GM21423 (cell line): ENCODE data around the gene KRTCAP2.
"Not testable (repeated sequence)": the region's sequence is repeated elsewhere in the genome, so short reads cannot be mapped to it uniquely, and the experiment has no call there.

Experiments used
- ATAC-seq: cut with Tn5 transposase; IDR thresholded peaks from one replicate; pipeline ENCODE4 v1.9.1; 2021; ENCODE audit warnings: mild to moderate bottlenecking, moderate library complexity; ENCODE audit not compliant: unreplicated experiment

The KRTCAP2 gene

DNA sequence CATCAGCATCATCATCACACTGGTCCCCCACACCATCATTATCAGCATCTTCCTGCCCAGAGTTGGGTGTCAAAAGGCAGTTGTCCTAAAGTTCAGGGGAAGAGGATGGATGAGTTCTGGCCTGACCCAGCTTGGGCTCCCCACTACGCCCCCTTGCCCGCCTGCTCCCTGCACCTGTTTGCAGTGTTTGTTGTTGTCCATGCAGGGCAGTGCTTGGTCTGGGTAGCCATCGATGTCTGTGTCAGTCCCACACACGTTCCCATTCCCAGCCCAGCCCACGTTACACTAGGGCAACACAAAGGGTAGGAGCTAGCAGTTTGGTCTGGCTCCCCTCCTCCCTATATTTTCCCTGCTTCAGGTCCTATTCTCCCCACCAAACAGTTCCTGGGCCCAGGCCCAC is 27.8 kb upstream of the KRTCAP2 start:
- no peak for ATAC-seq

DNA sequence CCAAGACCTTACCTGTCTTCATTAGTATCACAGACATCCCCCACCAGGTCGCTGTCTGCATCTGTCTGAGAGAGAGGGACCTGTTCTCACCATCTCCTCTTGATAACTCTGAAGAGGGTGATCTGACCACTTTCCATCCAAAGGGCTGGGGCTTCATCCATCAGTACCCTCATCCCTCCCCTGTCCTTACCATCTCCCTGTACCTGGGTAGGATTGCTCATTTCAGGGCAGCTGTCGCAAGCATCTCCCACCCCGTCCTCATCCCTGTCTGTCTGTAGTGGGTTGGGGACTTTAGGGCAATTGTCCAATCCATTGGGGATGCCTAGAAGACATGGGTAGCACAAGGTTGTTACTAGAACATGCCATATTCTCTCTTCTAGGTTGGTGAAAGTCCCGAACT is 26.7 kb upstream of the KRTCAP2 start:
- ATAC-seq: no peak

DNA sequence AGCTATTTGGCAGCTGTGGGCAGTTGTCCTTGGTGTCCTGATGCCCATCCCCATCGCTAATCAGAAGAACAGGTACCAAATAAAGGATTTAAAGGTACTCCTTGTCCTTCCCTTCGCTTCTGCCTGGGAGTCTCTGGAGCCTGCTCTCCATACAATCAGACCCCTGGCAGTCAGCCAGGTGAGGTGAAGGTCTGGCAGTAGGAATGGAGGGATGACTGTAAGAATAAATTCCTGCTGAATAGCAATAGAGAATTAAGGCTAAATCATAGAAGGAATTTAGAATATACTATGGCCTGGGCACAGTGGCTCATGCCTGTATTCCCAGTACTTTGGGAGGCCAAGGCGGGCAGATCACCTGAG is 25.4 kb upstream of the KRTCAP2 start:
- ATAC-seq: no peak

DNA sequence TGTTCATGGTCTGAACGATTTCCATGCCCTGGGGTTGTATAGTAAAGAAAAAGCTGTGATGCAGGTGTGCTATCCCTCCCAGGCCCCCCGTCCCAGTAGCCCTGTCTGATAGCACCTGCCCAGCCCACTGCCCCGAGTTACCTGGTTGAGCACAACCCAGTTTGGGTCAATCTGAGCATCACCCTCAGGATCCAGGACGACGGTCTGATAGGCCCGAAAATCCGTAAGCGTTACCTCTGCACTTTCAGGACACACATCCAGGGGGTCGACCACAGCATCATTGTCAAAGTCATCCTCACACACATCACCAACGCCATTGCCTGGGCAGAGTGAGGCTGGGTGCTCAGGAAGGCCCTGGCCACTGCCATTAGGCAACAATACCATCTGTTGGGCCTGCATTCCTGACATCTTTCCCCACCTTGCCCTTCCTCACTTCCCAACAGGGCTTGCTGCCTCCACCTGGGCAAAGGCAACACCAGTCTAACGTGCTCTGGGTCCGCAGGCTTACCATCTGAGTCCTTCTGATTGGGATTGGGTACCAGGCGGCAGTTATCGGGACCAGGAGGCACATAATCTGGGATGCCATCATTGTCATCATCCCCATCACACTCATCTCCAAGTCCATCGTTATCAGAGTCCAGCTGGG is 24.9 kb upstream of the KRTCAP2 start:
- no peak for ATAC-seq

DNA sequence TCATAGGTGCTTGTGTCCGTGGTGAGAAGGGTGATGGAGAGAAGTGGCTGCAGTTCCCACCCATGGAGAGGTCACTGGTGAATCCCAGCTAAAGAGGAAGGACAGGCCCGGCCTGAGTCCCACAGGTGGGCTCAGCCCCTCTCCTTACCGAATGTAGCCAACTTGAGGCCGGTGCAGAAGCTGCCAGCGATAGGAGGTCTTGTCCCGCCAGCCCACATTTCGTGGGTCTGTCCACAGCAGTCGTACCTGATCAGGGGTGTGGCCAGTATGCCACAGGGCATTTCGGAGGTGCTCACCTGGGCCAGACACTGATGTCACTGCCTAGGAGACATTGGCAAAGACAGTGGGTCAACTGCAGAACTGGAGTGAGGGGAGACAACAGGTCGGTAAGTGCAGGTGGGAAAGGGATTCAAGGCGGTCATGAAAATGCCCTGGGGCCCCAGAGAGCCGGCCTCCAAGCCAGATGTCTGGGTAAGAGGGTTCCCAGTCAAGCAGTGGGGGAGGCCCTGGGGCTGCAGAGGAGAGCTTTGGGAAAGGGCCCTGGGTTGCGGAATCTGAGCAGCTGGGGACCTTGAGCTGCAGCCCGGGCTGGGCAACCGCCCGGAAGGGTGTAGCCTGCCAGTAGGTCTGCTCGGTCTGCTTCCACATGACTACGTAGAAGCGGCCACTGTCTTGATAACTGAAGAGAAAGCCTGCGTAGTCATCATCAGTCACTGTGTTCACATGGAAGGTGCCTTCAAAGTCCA is 24.0 kb upstream of the KRTCAP2 start:
- ATAC-seq: no peak

DNA sequence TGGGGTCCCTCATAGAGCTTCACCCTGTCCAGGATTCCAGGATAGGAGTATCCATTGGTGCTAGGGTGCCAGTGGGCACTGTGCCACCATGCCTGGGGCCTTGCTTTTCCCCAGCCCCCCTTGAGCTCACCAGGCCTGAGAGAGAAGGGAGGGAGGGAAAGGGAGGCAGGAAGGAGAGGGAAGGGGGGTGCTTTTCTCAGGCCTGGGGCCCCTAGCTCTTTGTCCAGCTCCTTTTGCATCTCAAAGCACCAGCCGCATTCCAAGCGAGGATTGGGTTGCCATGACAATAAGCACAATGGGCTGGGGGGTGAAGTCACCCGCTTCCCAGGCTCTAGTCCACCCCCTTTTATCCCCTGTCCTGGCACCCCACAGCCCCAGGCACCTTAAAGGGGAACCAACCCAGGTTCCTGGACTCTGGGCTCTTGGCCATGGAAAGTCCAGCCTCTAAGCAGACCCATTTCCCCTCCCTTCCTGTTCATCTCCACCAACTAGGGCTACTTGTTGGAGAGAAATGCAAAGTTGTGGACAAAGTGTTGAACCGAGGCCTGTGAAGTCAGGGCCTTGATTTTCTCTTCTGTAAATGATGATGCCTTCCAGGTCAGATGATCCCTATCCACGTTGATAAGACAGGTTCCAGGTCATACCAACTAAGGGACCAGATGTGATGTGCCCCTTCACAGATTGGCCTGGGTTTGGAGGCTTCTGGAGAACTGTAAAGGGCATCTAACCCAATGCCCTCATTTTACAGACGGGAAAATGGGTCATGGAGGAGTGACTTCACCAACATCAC is 23.2 kb upstream of the KRTCAP2 start:
- ATAC-seq: no peak

DNA sequence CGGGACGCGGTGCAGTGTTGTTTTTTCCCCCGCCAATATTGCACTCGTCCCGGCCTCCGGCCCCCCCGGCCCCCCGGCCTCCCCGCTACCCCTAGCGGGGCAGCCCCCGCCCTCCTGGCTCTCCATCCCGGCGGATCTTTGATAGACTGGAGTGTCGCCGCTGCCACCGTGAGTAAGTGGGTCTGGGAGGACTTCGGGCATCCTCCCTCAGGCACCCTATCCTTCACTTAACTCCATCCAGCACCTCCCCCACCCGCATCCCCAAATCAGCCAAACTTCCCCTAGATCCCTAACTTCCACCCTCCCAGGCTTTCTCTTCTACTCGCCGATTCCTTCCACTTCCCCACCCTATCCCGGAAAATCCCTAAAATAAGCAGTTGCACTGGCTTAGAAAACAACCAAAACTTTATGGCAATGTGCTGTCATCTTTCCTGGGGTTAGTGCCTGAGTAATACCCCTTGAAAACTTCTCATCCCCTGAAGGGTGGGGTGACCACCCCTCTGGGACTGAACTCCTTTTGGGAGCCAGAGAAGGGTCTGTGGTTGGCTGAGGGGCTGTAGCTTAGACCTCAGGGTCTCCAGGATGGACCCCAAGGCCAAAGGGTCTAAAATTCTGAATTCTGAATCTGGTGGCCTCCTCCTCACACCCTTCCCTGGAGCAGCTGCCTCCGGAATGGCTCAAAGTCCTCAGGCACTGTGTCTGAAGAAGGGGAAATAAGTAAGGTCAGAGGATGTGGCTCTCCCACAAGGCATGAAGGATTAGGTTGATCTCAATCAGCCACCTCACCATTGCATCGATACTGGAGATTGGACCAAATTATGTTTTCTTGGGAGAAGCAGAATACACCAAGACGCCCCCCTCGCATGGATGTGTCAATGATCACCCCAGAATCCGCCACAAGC is 22.3 kb upstream of the KRTCAP2 start:
- ATAC-seq: no peak

DNA sequence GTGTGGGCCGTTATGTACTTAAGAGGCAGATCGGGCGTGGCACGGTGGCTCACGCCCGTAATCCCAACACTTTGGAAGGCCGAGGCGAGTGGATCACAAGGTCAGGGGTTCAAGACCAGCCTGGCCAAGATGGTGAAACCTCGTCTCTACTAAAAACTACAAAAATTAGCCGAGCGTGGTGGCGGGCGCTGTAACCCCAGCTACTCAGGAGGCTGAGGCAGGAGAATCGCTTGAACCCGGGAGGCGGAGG is 20.8 kb upstream of the KRTCAP2 start:
- not testable (repeated sequence) for ATAC-seq

DNA sequence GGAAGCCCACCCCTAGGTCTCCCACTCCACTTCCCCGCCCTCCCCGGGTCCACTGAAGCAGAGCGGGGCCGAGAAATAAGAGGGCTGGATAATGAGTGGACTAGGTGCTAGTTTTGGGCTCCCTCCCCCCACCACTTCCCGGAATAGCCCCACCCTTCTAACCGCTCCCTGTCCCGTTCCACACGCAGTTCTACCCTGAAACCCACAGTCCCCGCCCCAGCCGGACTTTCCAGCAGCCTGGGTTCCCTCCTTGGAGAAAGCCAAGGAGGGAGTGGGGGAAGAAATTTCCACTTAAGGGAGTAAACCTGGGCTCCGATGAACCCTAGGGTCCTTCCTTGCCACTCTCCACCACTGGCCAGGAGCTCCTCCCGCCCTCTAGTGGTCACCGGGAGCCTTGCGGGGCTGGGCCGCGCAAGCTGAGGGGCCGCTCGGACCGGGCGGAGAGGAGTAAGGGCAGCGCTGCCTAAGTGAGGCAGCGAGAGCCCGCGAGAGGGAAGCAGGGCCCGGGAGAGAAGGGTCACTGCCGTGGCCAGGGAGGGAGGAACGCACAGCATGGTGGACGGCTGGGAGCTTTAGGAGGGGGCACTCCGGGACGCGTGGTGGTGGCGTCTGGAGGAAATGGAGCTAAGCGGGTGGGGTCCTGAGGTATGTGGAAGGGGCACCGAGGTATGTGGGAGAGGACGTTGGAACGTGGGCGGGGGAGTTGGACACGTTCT is 20.3 kb upstream of the KRTCAP2 start:
- peak; percentile 65 for ATAC-seq

DNA sequence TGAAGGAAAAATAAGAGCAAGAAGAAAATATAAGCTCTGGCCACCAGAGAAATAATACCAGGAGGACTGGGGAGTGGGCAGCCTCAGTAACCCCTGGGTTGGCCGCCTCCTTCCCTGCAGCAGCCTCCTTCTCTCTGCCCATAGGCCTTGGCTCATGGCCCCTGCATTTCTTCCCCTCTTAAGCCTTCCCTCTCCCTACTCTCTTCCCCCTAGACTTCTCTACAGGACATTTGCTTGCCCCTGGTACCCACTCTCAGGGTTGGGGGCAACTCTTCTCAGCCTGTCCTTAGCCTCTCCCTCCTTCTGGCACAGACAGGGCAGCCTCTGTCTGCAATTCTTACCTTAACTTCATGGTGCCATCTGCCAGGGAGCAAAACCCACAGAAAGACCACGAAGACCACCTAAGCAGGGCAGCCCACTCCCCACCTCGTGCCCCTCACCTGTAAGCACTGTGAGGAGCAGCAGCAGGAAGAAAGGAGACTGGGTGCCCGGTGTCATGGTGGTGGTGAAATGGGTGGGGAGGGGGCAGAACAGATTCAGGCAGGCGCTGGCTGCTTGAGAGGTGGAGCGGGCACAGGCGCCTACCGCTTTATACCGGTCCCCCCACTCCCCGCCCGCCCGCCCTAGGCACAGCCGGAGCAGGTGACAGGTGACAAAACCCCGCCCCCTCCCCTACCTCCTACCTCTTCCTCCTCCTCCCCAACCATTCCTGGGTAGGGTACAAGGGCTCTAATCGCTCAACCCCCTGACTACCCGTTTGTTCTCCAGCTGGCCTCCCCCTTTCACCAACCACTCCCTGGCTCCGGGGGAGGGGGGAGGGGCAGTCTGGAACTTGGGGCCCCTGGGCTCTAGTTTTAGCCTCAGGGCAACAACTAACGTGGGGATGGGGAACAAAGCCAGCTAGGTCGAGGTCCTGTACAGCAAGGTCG is 19.5 kb upstream of the KRTCAP2 start:
- no peak for ATAC-seq

DNA sequence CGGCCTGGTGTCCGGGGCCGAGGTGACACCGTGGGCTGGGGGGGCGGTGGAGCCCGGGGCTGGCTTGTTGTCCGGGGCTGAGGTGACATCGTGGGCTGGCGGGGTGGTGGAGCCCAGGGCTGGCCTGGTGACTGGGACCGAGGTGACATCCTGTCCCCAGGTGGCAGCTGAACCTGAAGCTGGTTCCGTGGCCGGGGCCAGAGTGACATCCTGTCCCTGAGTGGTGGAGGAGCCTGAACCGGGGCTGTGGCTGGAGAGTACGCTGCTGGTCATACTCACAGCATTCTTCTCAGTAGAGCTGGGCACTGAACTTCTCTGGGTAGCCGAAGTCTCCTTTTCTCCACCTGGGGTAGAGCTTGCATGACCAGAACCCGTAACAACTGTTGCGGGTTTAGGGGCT is 18.8 kb upstream of the KRTCAP2 start:
- no peak for ATAC-seq

DNA sequence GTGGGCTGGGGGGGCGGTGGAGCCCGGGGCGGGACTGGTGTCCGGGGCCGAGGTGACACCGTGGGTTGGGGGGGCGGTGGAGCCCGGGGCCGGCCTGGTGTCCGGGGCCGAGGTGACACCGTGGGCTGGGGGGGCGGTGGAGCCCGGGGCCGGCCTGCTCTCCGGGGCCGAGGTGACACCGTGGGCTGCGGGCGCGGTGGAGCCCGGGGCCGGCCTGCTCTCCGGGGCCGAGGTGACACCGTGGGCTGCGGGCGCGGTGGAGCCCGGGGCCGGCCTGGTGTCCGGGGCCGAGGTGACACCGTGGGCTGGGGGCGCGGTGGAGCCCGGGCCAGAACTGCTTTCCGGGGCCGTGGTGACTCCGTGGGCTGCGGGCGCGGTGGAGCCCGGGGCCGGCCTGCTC is 16.8 kb upstream of the KRTCAP2 start:
- not testable (repeated sequence) for ATAC-seq

DNA sequence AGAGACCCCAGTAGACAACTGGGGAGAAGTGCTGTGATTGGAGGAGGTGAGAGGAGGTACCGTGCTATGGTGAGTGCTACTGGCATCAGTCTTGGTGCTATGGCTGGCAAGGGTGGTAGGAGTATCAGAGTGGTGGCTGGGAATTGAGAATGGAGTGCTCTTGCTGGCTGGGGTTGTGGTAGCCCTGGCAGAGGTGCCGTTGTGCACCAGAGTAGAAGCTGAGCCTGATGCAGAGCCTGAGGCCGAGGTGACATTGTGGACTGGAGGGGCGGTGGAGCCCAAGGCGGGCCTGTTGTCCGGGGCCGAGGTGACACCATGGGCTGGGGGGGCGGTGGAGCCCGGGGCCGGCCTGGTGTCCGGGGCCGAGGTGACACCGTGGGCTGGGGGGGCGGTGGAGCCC is 15.2 kb upstream of the KRTCAP2 start:
- ATAC-seq: no peak

DNA sequence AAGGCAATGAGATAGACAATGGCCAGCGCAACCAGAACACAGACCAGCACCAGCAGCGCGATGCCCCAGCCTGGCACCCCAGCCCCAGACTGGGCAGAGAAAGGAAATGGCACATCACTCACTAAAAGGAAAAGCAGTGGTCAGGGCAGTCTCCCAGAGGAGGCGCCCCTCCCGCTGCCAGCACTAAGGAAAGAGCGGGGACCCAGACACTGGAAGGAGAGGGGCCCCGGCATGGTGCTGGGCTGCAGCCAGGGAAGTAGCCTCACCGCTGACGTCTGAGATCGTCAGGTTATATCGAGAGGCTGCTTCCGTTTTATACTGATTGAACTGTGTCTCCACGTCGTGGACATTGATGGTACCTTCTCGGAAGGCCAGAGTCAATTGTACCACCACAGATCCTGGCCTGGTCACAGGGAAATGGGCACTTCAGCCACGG is 14.4 kb upstream of the KRTCAP2 start:
- ATAC-seq: no peak

DNA sequence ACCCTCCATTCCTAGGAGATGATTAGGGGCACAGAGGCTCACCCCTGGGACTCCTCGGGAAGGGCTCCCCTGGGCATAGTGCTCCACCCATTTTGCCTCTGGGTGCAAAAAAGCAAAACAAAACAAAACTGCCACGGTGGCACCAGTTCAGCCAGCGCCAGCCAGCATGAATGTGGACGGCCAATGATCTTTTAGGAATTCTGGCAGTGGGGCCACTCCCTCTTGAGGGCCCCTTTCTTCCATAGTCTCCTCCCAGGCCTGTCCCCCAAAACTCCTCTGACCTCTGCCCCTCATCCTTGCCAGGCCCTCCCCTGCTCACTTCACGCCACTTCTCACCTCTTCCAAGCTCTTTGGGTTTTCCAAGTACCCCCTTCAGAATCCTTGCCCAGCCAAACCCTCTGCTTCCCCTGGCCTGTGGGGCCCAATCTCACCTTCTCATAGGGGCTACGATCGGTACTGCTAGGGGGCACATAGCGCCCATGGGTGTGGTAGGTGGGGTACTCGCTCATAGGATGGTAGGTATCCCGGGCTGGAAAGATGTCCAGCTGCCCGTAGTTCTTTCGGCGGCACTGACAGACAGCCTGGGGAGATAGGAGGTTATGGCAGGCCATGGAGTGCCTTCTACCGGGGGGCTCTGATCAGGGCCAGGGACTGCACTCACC is 13.8 kb upstream of the KRTCAP2 start:
- ATAC-seq: no peak

DNA sequence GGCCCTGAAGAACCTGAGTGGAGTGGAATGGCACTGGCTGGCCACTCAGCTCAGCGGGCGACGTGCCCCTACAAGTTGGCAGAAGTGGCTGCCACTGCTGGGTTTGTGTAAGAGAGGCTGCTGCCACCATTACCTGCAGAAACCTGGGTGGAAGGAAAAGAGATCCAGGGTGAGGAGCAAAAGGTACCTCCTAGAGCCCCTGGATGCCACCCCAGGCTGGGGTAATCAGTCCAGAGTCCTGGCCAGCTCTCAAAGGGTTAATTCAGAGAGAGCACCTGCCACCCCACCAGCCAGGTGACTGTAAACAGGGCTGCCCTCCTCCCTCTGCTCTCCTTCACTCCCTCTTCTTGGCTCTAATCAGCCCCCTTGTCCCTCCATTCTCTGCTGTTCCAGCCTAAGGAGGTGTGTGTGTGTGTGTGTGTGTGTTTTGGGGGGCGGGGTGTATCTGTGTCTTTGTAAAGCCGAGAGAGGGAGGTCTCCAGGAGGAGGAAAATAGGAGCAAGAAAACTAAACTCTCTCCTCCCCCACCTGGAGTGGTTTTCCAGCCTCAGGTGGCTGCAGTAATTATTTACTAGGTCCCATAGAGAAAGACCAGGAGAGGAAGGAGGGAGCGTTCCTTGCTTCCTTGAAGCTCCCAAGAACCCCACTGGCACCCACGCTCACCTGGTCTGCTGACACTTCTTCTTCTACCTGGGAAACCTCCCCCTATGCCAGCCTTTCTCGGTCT is 13.1 kb upstream of the KRTCAP2 start:
- ATAC-seq: no peak

DNA sequence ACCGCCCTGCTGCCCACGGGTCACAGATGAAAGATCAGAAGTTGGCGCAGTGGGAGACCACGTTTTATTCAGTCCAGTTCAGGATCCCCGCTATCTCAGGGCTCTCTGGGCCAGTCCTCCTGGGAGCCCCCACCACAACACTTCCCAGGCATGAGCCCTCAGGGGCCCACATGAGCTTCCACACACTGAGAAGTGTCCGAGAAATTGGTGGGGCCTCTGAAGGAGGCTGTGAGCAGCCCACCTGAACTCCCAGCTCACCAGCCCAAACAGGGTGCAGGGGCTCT is 12.6 kb upstream of the KRTCAP2 start:
- peak; percentile 23 for ATAC-seq
